ENCODE data around the gene PRM3. TPM values are rescaled to one million over a fixed set of nuclear protein-coding genes. Genes with fewer than 3 reads are reported as not detected.

The PRM3 gene
- total and polyA plus RNA-seq, 2 of the 8 experiments (the other 6 are each of a cell fraction or from before 2014, with no cell fraction given), result not detected

- TF ChIP-seq CHD7 (IDR thresholded peaks at IDR 0.05; ENCODE audit: insufficient replicate concordance, low read length), result no peak
- no peak for TF ChIP-seq USF2 (IDR thresholded peaks at IDR 0.05; ENCODE audit: low read length)
- no peak for TF ChIP-seq HDAC2 (IDR thresholded peaks at IDR 0.05; ENCODE audit: borderline replicate concordance in 1 of 2, low read depth in 2 of 2, low read length in 2 of 2)
These were observed 34.4 kb upstream of the PRM3 start (continued) for GRCh38 chr16:11307639-11308492.
